Natural killer cell (primary cell): Measurements from ENCODE around the gene RTN4R. TPM values are rescaled to one million over a fixed set of nuclear protein-coding genes. Genes with fewer than 3 reads are reported as not detected.

Source experiments
- ATAC-seq, 3 donors: fragments of 150-1000 bp in 2 of 3; fragments of 200-7000 bp in 1 of 3; cut with Tn5 transposase; 1 replicate in 1 of 3; 2 replicates in 2 of 3; pipeline ENCODE4 v1.10.0; 2021; ENCODE audit warnings: mild to moderate bottlenecking in 2 of 3, moderate library complexity in 2 of 3
- DNase-seq, 2 donors: peaks; one replicate each; pipeline versions ENCODE4 v3.0.0 to v3.0.0-alpha.2; 2013 to 2021; ENCODE audit warnings: mixed read lengths in 1 of 2
- H3K27ac ChIP-seq: one replicate; pipeline ENCODE4 v1.5.1; 2013; ENCODE audit warnings: mild to moderate bottlenecking, low read length
- H3K27me3 ChIP-seq: one replicate; pipeline ENCODE4 v1.6.1; 2013; ENCODE audit warnings: low read length; ENCODE audit not compliant: control insufficient read depth, insufficient read depth
- H3K36me3 ChIP-seq: one replicate; pipeline ENCODE4 v1.6.1; 2013; ENCODE audit warnings: low read length; ENCODE audit not compliant: control insufficient read depth, insufficient read depth
- H3K4me1 ChIP-seq: one replicate; pipeline ENCODE4 v1.6.1; 2013; ENCODE audit warnings: low read length; ENCODE audit not compliant: control insufficient read depth, insufficient read depth
- H3K4me3 ChIP-seq: one replicate; pipeline ENCODE4 v1.5.1; 2013; ENCODE audit warnings: low read length
- H3K9me3 ChIP-seq: one replicate; pipeline ENCODE4 v1.6.1; 2013; ENCODE audit warnings: low read length; ENCODE audit not compliant: control insufficient read depth, insufficient read depth
- H3K27ac Mint-ChIP-seq, 2 donors: one replicate each; pipeline ENCODE4 v1.8.0; 2022; ENCODE audit warnings: mild to moderate bottlenecking in 2 of 2, mixed read lengths in 2 of 2, moderate library complexity in 1 of 2
- H3K27me3 Mint-ChIP-seq, 2 donors: one replicate each; pipeline ENCODE4 v1.8.0; 2022; ENCODE audit warnings: low read depth in 2 of 2, mixed read lengths in 2 of 2
- H3K36me3 Mint-ChIP-seq: one replicate; pipeline ENCODE4 v1.8.0; 2022; ENCODE audit warnings: mixed read lengths
- H3K4me1 Mint-ChIP-seq, 2 donors: one replicate each; pipeline ENCODE4 v1.8.0; 2022; ENCODE audit warnings: mixed read lengths in 2 of 2
- H3K4me3 Mint-ChIP-seq: one replicate; pipeline ENCODE4 v1.8.0; 2022; ENCODE audit warnings: mild to moderate bottlenecking, moderate library complexity, mixed read lengths
- H3K9me3 Mint-ChIP-seq, 2 donors: one replicate each; pipeline ENCODE4 v1.8.0; 2022; ENCODE audit warnings: mixed read lengths in 2 of 2
- CTCF ChIP-seq: fragments of 200-600 bp; IDR thresholded peaks from one replicate; pipeline ENCODE4 v1.8.0; 2022; ENCODE audit warnings: antibody characterized with exemption
- WGBS: methylation state at CpG from one replicate; pipeline ENCODE4 v1.1.7; 2013; ENCODE audit warnings: missing lambda C conversion rate; ENCODE audit not compliant: insufficient coverage; 5-methylcytosine and 5-hydroxymethylcytosine counted together
- intact Hi-C: fragments of 100-400 bp; cut with micrococcal nuclease; formaldehyde crosslinking; loops from one replicate; pipeline ENCODE4 v1.14.2; 2022
- total RNA-seq, 4 donors: library from RNA; stranded (reverse); fragments of 120-200 nt in 1 of 4; gene quantifications; one replicate each; pipeline versions ENCODE4 v1.2.3 to v1.2.4, GENCODE V29; 2013 to 2022

The RTN4R gene
- total RNA-seq, 3 donors from 2014 or later (not counting 1 experiment from before 2014, with no cell fraction given) = 1.2 to 2.9 (median 1.6) TPM

GRCh38 chr22:20192293-20192971 is 75.7 kb downstream of the RTN4R start:
- Mint-ChIP-seq H3K36me3 (no peaks in the 10 kb centered on the region), H3K27me3 (no peaks in the 10 kb centered on the region), H3K9me3 (no peaks in the 10 kb centered on the region), H3K27ac (no peak overlapping the region), H3K4me3 (no peak overlapping the region), H3K4me1 (peaks cover 0 to 6% of the 10 kb centered on the region in 2 donors)
- no peaks in the 10 kb centered on the region for H3K27me3 ChIP-seq
- DNase-seq = no peak
- no peak for ATAC-seq
- H3K4me3 ChIP-seq = no peak overlapping the region
- intact Hi-C loops = no loop called here
- H3K36me3 ChIP-seq = no peaks in the 10 kb centered on the region
- no peak overlapping the region for H3K27ac ChIP-seq
- H3K9me3 ChIP-seq = no peaks in the 10 kb centered on the region
- WGBS = 88% methylated on average over 8 of the region's 10 CpGs
- no peak for TF ChIP-seq CTCF
- peaks cover 4% of the 10 kb centered on the region for H3K4me1 ChIP-seq

- Histone ChIP-seq H3K4me3 (no peak overlapping the region), H3K27ac (no peak overlapping the region), H3K36me3 (no peaks in the 10 kb centered on the region), H3K27me3 (no peaks in the 10 kb centered on the region), H3K4me1 (peaks cover 4% of the 10 kb centered on the region), H3K9me3 (no peaks in the 10 kb centered on the region)
- no peak for DNase-seq
- H3K4me1 Mint-ChIP-seq = peaks cover 0 to 6% of the 10 kb centered on the region in 2 donors
- H3K9me3 Mint-ChIP-seq = no peaks in the 10 kb centered on the region
- WGBS = 85% methylated on average over 8 of the region's 8 CpGs
- H3K27me3 Mint-ChIP-seq = no peaks in the 10 kb centered on the region
- H3K27ac Mint-ChIP-seq = no peak overlapping the region
- no peak for TF ChIP-seq CTCF
- H3K4me3 Mint-ChIP-seq = no peak overlapping the region
- no peaks in the 10 kb centered on the region for H3K36me3 Mint-ChIP-seq
- ATAC-seq = no peak
- intact Hi-C loops = no loop called here
These were observed 76.3 kb downstream of the RTN4R start for GRCh38 chr22:20191803-20192202.

Other genes with a start within 250 kb of the RTN4R start
- 10 to 100 TPM; 33.3 to 53.0 (median 46.2) TPM for gene TANGO2, start 247.2 kb downstream of the RTN4R start, total RNA-seq
- gene DGCR8, start 188.1 kb downstream of the RTN4R start, total RNA-seq = 10 to 100 TPM; 45.3 to 64.7 (median 64.0) TPM
- 10 to 100 TPM; 54.0 to 61.0 (median 56.3) TPM for gene RANBP1, start 152.2 kb downstream of the RTN4R start, total RNA-seq
- 100 to 1,000 TPM in 1 of 3 donors, 10 to 100 TPM in 2; 86.4 to 104 (median 86.5) TPM for gene TRMT2A, start 151.1 kb downstream of the RTN4R start, total RNA-seq
- 10 to 100 TPM; 64.0 to 75.6 (median 65.3) TPM for gene ZDHHC8, start 136.5 kb downstream of the RTN4R start, total RNA-seq
- under 1 TPM in 1 of 3 donors, not detected in 2; 0.64 TPM for gene CCDC188, start 117.3 kb downstream of the RTN4R start, total RNA-seq
- gene DGCR6L, start 51.7 kb upstream of the RTN4R start, total RNA-seq = 10 to 100 TPM; 20.3 to 34.3 (median 33.0) TPM
- gene ZNF74, start 125.8 kb upstream of the RTN4R start, total RNA-seq = 10 to 100 TPM in 2 of 3 donors, 1 to 10 TPM in 1; 7.7 to 18.2 (median 10.4) TPM
- gene SCARF2, start 169.5 kb upstream of the RTN4R start, total RNA-seq = 1 to 10 TPM; 1.8 to 3.5 (median 2.9) TPM
- 10 to 100 TPM; 26.5 to 53.0 (median 31.0) TPM for gene KLHL22, start 227.5 kb upstream of the RTN4R start, total RNA-seq
- 100 to 1,000 TPM; 269 to 291 (median 270) TPM for gene MED15, start 239.3 kb upstream of the RTN4R start, total RNA-seq